ENCODE measurements around the gene PTPRG. TPM values are rescaled to one million over a fixed set of nuclear protein-coding genes. Genes with fewer than 3 reads are reported as not detected.

Gene PTPRG
- total RNA-seq, 2 experiments from 2014 or later: 0.03 to 0.05 TPM

GRCh38 chr3:61884794-61885193, 323.4 kb downstream of the PTPRG start:
- Mint-ChIP-seq H3K9me3 (no peaks in the 10 kb centered on the region), H3K27ac (no peak overlapping the region), H3K36me3 (ENCODE audit: low read depth) (no peaks in the 10 kb centered on the region), H3K4me1 (ENCODE audit: low read depth) (no peaks in the 10 kb centered on the region), H3K4me3 (no peak overlapping the region), H3K27me3 (peaks cover 10% of the 10 kb centered on the region)
- H3K9me3 ChIP-seq (ENCODE audit: control insufficient read depth in 1 of 2, insufficient read depth in 1 of 2, low read length in 2 of 2): peaks cover 0 to 4% of the 10 kb centered on the region in 2 experiments
- no peak overlapping the region for H3K27ac ChIP-seq (ENCODE audit: low read depth in 1 of 2, low read length in 2 of 2)
- H3K27me3 ChIP-seq (ENCODE audit: control insufficient read depth in 1 of 2, insufficient read depth in 2 of 2, low read length in 2 of 2): no peaks in the 10 kb centered on the region
- intact Hi-C loops (cut with DNase I, micrococcal nuclease): no loop called here
- no peaks in the 10 kb centered on the region for H3K36me3 ChIP-seq (ENCODE audit: insufficient read depth, low read length)
- ChIA-PET CTCF (no interaction called here), POLR2A (no interaction called here)
- no peak for ATAC-seq (ENCODE audit: poor library complexity)
- no peak overlapping the region for H3K4me3 ChIP-seq (ENCODE audit: low read length)
- no peak for TF ChIP-seq CTCF (IDR thresholded peaks at IDR 0.05)
- no peaks in the 10 kb centered on the region for H3K4me1 ChIP-seq (ENCODE audit: insufficient read depth, low read length)
- no peak for DNase-seq

- no peak for TF ChIP-seq CTCF (IDR thresholded peaks at IDR 0.05)
- ChIA-PET POLR2A (no interaction called here), CTCF (no interaction called here)
- H3K36me3 ChIP-seq (ENCODE audit: insufficient read depth, low read length): no peaks in the 10 kb centered on the region
- H3K27me3 ChIP-seq (ENCODE audit: control insufficient read depth in 1 of 2, insufficient read depth in 2 of 2, low read length in 2 of 2): no peaks in the 10 kb centered on the region
- no peak overlapping the region for H3K27ac Mint-ChIP-seq
- H3K4me3 Mint-ChIP-seq: no peak overlapping the region
- no peaks in the 10 kb centered on the region for H3K4me1 ChIP-seq (ENCODE audit: insufficient read depth, low read length)
- peaks cover 0 to 4% of the 10 kb centered on the region in 2 experiments for H3K9me3 ChIP-seq (ENCODE audit: control insufficient read depth in 1 of 2, insufficient read depth in 1 of 2, low read length in 2 of 2)
- DNase-seq: no peak
- H3K4me1 Mint-ChIP-seq (ENCODE audit: low read depth): no peaks in the 10 kb centered on the region
- ATAC-seq (ENCODE audit: poor library complexity): no peak
- intact Hi-C loops (cut with DNase I, micrococcal nuclease): no loop called here
- no peak overlapping the region for H3K4me3 ChIP-seq (ENCODE audit: low read length)
- no peak overlapping the region for H3K27ac ChIP-seq (ENCODE audit: low read depth in 1 of 2, low read length in 2 of 2)
- no peaks in the 10 kb centered on the region for H3K9me3 Mint-ChIP-seq
- H3K36me3 Mint-ChIP-seq (ENCODE audit: low read depth): no peaks in the 10 kb centered on the region
- peaks cover 15% of the 10 kb centered on the region for H3K27me3 Mint-ChIP-seq
These were observed 324.0 kb downstream of the PTPRG start for GRCh38 chr3:61885414-61885813.

GRCh38 chr3:61887206-61887605, 325.8 kb downstream of the PTPRG start:
- Histone ChIP-seq H3K27ac (ENCODE audit: low read depth in 1 of 2, low read length in 2 of 2) (no peak overlapping the region), H3K36me3 (ENCODE audit: insufficient read depth, low read length) (no peaks in the 10 kb centered on the region), H3K9me3 (ENCODE audit: control insufficient read depth in 1 of 2, insufficient read depth in 1 of 2, low read length in 2 of 2) (peaks cover 0 to 4% of the 10 kb centered on the region in 2 experiments), H3K27me3 (ENCODE audit: control insufficient read depth in 1 of 2, insufficient read depth in 2 of 2, low read length in 2 of 2) (no peaks in the 10 kb centered on the region), H3K4me3 (ENCODE audit: low read length) (no peak overlapping the region), H3K4me1 (ENCODE audit: insufficient read depth, low read length) (no peaks in the 10 kb centered on the region)
- Mint-ChIP-seq H3K9me3 (no peaks in the 10 kb centered on the region), H3K36me3 (ENCODE audit: low read depth) (no peaks in the 10 kb centered on the region), H3K4me3 (no peak overlapping the region), H3K4me1 (ENCODE audit: low read depth) (no peaks in the 10 kb centered on the region), H3K27ac (no peak overlapping the region), H3K27me3 (peaks cover 15% of the 10 kb centered on the region)
- TF ChIP-seq CTCF (IDR thresholded peaks at IDR 0.05): no peak
- ATAC-seq (ENCODE audit: poor library complexity) (no peak), DNase-seq (no peak)
- intact Hi-C loops (cut with DNase I, micrococcal nuclease): no loop called here
- ChIA-PET POLR2A (no interaction called here), CTCF (no interaction called here)

Measured in CD4-positive, alpha-beta T cell (primary cell).